Neural progenitor cell (in vitro differentiated cells): Measurements from ENCODE around the gene LRRN1.

Experiments used
- CTCF ChIP-seq: fragments of 200-600 bp; sonication (generic); IDR thresholded peaks from 2 replicates; pipeline ENCODE4 v1.5.1; 2017; ENCODE audit warnings: antibody characterized with exemption, mild to moderate bottlenecking
- EZH2 ChIP-seq: fragments of 200-600 bp; sonication (generic); IDR thresholded peaks from 2 replicates; pipeline ENCODE4 v1.6.1; 2017; ENCODE audit warnings: antibody characterized with exemption, mild to moderate bottlenecking, moderate library complexity
- EZH2phosphoT487 ChIP-seq: fragments of 200-600 bp; sonication (generic); IDR thresholded peaks from 2 replicates; pipeline ENCODE4 v1.6.1; 2017; ENCODE audit warnings: antibody characterized with exemption

- TF ChIP-seq CTCF (no peak), EZH2phosphoT487 (no peak), EZH2 (no peak)
These were observed 1.7 kb downstream of the LRRN1 start for GRCh38 chr3:3800685-3801493.
